Measurements from ENCODE around the gene ACTA1. TPM values are rescaled to one million over a fixed set of nuclear protein-coding genes. Genes with fewer than 3 reads are reported as not detected.

Gene ACTA1
- total RNA-seq: not detected in 2 replicates
- 157 TPM for total RNA-seq (2013)
- 0.21 and 0.30 TPM in 2 replicates for polyA plus RNA-seq
- polyA minus RNA-seq: 0.21 TPM in 1 of 2 replicates, not detected in the other

GRCh38 chr1:229434005-229434640 lies at the start of gene ACTA1:
Gene ACTA1 (minus strand): TSS chr1:229434094. CDS start chr1:229433115, 979 bp downstream.
- Histone ChIP-seq H3K36me3 (replicated peaks in 1 of 2; ENCODE audit: control extremely low read depth in 1 of 2, control insufficient read depth in 1 of 2, extremely low read depth in 1 of 2, insufficient read depth in 2 of 2, low read length in 1 of 2) (no peaks in the 10 kb centered on the region), H3K27me3 (replicated peaks in 1 of 4; ENCODE audit: control extremely low read depth in 1 of 4, control insufficient read depth in 3 of 4, insufficient read depth in 4 of 4, low read length in 3 of 4) (peaks cover 0 to 63% (median 43%) of the 10 kb centered on the region in 4 experiments), H2AFZ (ENCODE audit: insufficient read depth, low read depth, low read length, poor library complexity, severe bottlenecking) (no peak within 1 kb of the TSS), H3K27ac (ENCODE audit: low read length in 2 of 2) (no peak within 1 kb of the TSS), H4K20me1 (ENCODE audit: control insufficient read depth, insufficient read depth, low read length, poor library complexity, severe bottlenecking) (no peaks in the 10 kb centered on the region), H3K4me1 (ENCODE audit: control insufficient read depth in 2 of 2, insufficient read depth in 2 of 2, low read length in 2 of 2) (peaks cover 26 to 27% of the 10 kb centered on the region in 2 donors), H3K79me2 (ENCODE audit: control insufficient read depth, insufficient read depth, low read length) (no peaks in the 10 kb centered on the region), H3K9ac (ENCODE audit: low read length) (no peak within 1 kb of the TSS), H3K4me2 (replicated peaks; ENCODE audit: low read depth, low read length, poor library complexity, severe bottlenecking) (no peak within 1 kb of the TSS), H3K9me3 (ENCODE audit: control extremely low read depth in 1 of 3, control insufficient read depth in 2 of 3, insufficient read depth in 1 of 3, low read length in 2 of 3) (peaks cover 0 to 26% (median 0%) of the 10 kb centered on the region in 3 donors), H3K4me3 (ENCODE audit: control extremely low read depth in 1 of 5, extremely low read depth in 1 of 5, insufficient read depth in 1 of 5, low read depth in 2 of 5, low read length in 4 of 5) (no peak within 1 kb of the TSS)
- Mint-ChIP-seq H3K27me3 (peaks cover 41% of the 10 kb centered on the region), H3K9me3 (ENCODE audit: insufficient read depth) (no peaks in the 10 kb centered on the region), H3K4me3 (no peak within 1 kb of the TSS), H3K27ac (no peak within 1 kb of the TSS), H3K4me1 (peaks cover 14% of the 10 kb centered on the region)
- no peak for TF ChIP-seq EZH2 (IDR thresholded peaks at IDR 0.05; ENCODE audit: borderline replicate concordance, insufficient read depth, low read depth, low read length, poor library complexity, severe bottlenecking)
- no peak for TF ChIP-seq CTCF (IDR thresholded peaks at IDR 0.05)
- no peak for DNase-seq
- POLR2A ChIA-PET: no interaction called here
- WGBS (ENCODE audit: insufficient coverage): 5% methylated on average over 44 of the region's 51 CpGs
- CTCF ChIA-PET: no interaction called here
- no peak for ATAC-seq (ENCODE audit: low read depth)
- intact Hi-C loops (cut with micrococcal nuclease): no loop called here

GRCh38 chr1:229482511-229482910 lies 48.6 kb upstream of the ACTA1 start:
- no peaks in the 10 kb centered on the region for H3K9me3 Mint-ChIP-seq (ENCODE audit: insufficient read depth)
- DNase-seq: no peak

More at GRCh38 chr1:229482511-229482910, 48.6 kb upstream of the ACTA1 start:
- no peaks in the 10 kb centered on the region for H3K27me3 ChIP-seq (replicated peaks in 1 of 4; ENCODE audit: control extremely low read depth in 1 of 4, control insufficient read depth in 3 of 4, insufficient read depth in 4 of 4, low read length in 3 of 4)
- TF ChIP-seq EZH2 (IDR thresholded peaks at IDR 0.05; ENCODE audit: borderline replicate concordance, insufficient read depth, low read depth, low read length, poor library complexity, severe bottlenecking): no peak
- TF ChIP-seq CTCF (IDR thresholded peaks at IDR 0.05): no peak
- H3K79me2 ChIP-seq (ENCODE audit: control insufficient read depth, insufficient read depth, low read length): peaks cover 4% of the 10 kb centered on the region
- ChIA-PET CTCF (interaction anchor here (0.7 to 12.0 kb wide), 36 partner anchors 8 to 830 kb away, joined by 3 to 313 read pairs (median 5); partner anchors contain the start of genes ABCB10, CCSAP, NUP133 and RAB4A), POLR2A (interaction anchor here (0.8 to 1.0 kb wide), 2 partner anchors 29 to 140 kb away, joined by 3 read pairs; partner anchors contain the start of gene CCSAP)
- ATAC-seq (ENCODE audit: low read depth): no peak
- Mint-ChIP-seq H3K4me3 (no peak overlapping the region), H3K27me3 (no peaks in the 10 kb centered on the region), H3K27ac (peak overlapping the region; percentile 33), H3K4me1 (peaks cover 44% of the 10 kb centered on the region)
- peaks cover 11 to 64% of the 10 kb centered on the region in 2 experiments for H3K36me3 ChIP-seq (replicated peaks in 1 of 2; ENCODE audit: control extremely low read depth in 1 of 2, control insufficient read depth in 1 of 2, extremely low read depth in 1 of 2, insufficient read depth in 2 of 2, low read length in 1 of 2)
- H4K20me1 ChIP-seq (ENCODE audit: control insufficient read depth, insufficient read depth, low read length, poor library complexity, severe bottlenecking): no peaks in the 10 kb centered on the region
- intact Hi-C loops (cut with micrococcal nuclease): loop anchor here (1.0 to 5.0 kb wide), 4 partner anchors 32 to 1695 kb away; no protein-coding TSS in a partner anchor
- peaks cover 40 to 41% of the 10 kb centered on the region in 2 donors for H3K4me1 ChIP-seq (ENCODE audit: control insufficient read depth in 2 of 2, insufficient read depth in 2 of 2, low read length in 2 of 2)
- no peaks in the 10 kb centered on the region for H3K9me3 ChIP-seq (ENCODE audit: control extremely low read depth in 1 of 3, control insufficient read depth in 2 of 3, insufficient read depth in 1 of 3, low read length in 2 of 3)
- H2AFZ ChIP-seq (ENCODE audit: insufficient read depth, low read depth, low read length, poor library complexity, severe bottlenecking): no peak overlapping the region
- no peak overlapping the region for H3K4me2 ChIP-seq (replicated peaks; ENCODE audit: low read depth, low read length, poor library complexity, severe bottlenecking)
- H3K9ac ChIP-seq (ENCODE audit: low read length): no peak overlapping the region
- H3K4me3 ChIP-seq (ENCODE audit: control extremely low read depth in 1 of 5, extremely low read depth in 1 of 5, insufficient read depth in 1 of 5, low read depth in 2 of 5, low read length in 4 of 5): no peak overlapping the region
- H3K27ac ChIP-seq (ENCODE audit: low read length in 2 of 2): peak overlapping the region in 1 of 2 donors; percentile 45
- WGBS (ENCODE audit: insufficient coverage): 89% methylated on average over 5 of the region's 5 CpGs

Measured in B cell (primary cell).